HG02610 (cell line): ENCODE measurements around the gene CDKL1.
"Not testable (repeated sequence)": the region's sequence is repeated elsewhere in the genome, so short reads cannot be mapped to it uniquely, and the experiment has no call there.

ENCODE experiments used
- ATAC-seq: cut with Tn5 transposase; IDR thresholded peaks from one replicate; pipeline ENCODE4 v1.9.1; 2021; ENCODE audit warnings: mild to moderate bottlenecking, moderate library complexity; ENCODE audit not compliant: unreplicated experiment

Gene CDKL1

DNA sequence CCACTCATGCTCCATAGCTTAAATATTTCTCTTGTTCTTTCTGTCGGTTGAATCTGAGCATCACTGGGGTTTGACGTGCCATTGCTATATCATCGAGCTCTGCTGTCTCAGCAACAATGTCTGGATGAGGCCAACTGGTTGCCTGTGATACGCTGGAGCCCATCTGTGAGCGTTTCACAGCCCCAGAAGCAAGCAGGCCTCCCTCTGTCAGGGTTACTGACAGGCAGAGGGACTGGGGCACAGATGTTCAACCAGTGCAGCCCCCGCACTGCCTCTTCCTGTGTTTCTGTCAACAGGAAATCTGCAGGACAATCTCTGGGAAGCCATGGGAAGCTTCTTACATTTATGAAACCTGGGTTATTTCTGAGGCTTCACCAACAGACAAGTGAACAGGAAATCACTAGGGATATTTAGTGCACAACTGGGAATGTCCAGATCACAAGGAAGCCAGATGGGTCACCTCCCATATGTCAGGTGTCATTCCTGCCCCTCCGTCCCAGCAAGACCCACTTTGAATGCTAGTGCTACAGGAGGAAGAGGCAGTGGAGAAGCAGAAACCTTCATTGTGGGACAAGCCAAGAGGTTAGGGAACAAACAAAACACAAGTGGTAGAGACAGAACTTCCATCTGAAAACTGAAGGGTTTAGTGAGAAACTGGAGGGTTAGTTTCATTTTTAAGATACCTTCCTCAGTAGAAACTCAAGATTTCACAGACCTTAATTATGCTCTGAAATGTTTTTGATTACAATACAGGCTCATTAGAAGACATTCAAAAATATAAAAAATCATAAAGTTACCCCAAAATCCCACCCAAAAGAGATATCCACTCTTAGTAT is 60.5 kb downstream of the CDKL1 start:
- no peak for ATAC-seq

DNA sequence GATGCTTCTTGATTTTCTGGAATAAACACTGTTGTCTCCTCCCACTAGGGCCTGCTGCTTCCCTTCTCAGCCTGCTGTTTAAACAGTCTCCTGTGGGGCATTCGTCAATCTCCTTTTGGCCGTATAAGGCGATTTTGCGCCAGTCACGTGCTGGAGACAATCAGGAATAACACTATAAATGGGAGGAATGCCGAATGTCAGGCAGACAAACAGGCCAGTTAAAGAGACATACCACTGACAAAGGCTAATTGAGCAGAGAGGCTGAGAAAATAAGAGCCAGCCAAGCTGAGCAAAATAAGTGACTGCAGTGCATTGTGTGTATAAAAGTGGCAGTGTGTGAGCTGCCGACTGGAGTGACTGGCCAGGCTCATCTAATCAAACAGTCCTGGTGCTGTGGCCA is 61.3 kb downstream of the CDKL1 start:
- no peak for ATAC-seq

DNA sequence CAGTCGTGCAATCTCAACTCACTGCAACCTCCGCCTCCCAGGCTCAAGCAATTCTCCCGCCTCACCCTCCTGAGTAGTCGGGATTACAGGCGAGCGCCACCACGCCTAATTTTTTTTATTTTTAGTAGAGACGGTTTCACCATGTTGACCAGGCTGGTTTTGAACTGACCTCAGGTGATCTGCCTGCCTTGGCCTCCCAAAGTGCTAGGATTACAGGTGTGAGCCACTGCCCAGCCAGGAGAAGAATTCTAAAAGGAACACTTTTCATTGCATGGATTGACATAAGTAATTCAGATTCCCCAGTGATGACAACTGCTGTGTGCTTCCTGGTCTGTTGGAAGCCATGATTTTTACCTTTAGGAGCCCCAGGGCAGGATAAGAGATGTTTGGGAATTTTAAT is 62.5 kb downstream of the CDKL1 start:
- ATAC-seq = no peak

DNA sequence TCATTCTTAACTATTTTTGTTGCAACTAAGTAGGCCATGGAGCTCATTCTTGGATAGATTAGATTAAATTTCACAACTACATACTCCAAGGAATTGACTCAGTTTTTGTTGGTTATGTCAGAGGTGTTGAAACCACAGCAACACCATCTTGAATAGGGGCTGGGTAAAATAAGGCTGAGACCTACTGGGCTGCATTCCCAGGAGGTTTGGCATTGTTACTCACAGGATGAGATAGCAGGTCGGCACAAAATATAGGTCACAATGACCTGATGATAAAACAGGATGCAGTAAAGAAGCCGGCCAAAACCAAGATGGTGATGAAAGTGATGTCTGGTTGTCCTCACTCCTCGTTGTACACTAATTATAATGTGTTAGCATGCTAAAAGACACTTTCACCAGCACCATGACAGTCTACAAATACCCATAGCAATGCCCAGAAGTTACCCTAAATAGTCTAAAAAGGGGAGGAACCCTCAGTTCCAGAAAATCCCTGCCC is 63.6 kb downstream of the CDKL1 start:
- ATAC-seq = no peak

DNA sequence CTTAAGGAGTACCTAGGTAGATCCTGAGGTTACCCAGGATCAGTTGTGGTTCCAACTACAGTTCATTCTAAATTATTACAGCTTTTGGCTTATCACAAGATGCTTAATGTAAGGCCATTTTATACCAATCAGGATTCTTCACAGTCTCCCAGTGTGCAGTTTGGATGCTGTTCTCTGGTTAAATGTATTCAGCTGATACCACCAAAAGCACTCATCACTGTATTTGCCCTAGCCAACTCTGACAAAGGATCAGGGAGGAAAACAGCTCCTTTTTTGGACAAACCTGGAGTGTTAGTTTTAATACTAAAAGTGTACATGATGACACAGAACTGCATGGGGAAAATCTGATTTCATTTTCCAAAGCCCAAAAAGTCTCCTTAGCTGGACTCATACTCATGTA is 65.1 kb downstream of the CDKL1 start:
- no peak for ATAC-seq

DNA sequence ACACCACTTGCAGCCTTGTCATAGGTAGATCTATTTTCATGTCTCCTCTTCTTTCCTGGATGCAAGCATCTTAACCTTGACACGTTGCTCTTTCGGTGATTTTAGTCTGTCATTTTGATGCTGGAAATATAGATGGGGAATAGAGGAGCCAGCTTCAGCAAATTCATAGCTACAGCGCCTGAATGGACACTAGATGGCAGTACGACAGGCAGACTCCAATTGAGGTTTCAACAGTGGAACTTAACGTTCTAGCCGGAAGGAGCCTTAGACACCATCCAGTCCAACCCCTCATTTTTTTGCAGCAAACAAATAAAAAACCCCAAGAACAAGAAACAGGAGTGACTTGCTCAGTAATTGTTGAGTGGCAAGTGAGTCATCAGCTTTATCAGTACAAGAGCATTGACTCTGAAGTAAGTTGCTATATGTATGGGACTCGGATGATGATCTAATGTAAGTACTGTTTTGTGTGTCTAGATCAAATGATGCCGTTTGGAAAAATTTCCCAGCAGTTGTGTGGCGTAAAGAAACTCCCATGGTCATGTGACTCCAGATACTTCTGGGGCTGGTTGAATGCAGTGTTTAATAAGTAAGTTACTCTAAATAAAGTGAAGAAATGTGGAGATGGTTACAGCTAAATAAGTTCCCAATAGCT is 75.5 kb downstream of the CDKL1 start:
- peak; percentile 88 for ATAC-seq

DNA sequence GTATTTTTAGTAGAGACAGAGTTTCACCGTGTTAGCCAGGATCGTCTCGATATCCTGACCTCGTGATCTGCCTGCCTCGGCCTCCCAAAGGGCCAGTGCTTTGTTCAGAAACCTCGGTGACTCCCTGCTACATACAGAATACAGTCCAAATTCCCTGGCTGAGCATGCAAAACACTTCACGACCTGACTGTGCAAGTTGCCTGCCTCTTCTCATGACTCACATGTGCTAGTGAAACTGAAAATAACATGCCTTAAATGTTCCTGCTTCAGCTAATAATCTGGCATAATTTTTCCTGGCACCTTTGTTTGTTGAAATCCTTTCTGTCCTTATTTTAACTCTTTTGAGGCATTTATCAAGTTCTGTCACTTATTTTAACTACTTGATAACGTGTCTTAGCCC is 76.4 kb downstream of the CDKL1 start:
- ATAC-seq = peak; percentile 56

DNA sequence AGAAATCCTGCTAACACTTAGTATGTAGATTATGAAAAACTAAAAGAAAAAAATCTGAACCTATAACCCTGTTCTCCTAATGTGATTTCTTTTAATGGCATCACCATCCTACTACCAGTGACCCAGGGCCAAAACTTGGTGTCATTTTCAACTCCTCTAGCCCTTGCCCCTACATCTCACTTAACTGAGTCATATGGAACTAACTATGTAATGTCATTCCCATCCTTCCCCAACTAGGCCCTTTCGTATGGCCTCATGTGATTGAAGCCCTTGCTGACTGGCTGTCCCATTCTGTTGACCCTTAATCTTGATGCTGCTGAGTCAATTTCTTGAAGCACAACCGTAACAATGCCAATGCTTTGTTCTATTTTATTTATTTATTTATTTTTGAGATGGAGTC is 77.0 kb downstream of the CDKL1 start:
- no peak for ATAC-seq

DNA sequence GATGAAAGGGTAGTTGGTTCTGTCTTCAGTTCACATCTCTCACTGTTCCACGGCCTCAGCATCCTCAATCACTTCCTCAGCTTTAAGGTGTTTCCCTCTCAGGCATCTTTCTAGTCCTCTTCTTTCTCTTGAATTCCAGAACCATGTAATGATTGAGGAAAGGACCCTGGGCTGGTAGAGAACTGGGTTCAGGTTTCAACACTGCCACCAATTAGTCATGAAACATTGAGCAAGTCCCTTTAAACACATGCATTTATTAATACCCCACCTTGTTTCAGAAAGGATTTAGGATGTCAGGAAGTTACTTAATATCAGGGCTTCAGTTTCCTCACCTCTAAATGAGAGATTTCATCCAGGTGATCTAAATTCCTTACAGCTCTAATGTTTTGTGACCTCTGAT is 77.4 kb downstream of the CDKL1 start:
- ATAC-seq = no peak

DNA sequence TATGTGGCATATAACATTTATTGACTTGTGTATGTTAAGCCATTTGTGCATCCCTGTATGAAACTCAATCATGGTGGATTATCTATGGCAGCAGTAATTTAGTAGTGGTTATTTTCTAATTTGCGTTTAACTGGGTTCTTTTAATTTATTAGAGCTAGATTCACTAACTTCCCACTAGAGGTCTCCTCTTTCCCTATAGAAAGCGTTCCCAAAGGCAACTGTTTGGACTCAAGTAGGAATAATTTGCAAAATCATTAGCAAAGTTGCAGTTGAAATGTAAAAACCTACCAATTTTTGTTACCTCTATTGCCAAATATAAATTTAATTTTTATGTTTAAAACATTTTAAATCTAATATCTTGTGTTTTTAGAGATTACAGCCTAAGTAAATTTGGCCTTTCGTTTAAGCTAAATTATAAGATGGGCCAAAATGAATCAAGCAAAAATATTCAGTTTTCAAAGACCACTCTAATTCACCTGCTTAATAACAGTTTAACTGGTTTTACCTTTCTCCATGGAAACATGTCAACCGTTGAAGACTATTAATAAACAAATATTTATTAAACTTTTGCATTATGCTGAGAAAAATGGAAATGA is 78.6 kb downstream of the CDKL1 start:
- no peak for ATAC-seq

DNA sequence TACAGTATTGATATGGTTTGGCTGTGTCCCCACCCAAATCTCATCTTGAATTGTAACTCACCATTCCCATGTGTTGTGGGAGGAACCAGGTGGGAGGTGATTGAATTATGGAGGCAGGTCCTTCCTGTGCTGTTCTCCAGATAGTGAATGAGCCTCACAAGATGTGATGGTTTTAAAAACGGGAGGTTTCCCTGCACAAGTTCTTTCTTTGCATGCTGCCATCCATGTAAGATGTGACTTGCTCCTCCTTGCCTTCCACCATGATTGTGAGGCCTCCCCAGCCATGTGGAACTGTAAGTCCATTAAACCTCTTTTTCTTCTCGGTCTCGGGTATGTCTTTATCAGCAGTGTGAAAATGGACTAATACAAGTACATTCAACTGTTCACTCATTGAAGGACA is 82.6 kb downstream of the CDKL1 start:
- not testable (repeated sequence) for ATAC-seq

DNA sequence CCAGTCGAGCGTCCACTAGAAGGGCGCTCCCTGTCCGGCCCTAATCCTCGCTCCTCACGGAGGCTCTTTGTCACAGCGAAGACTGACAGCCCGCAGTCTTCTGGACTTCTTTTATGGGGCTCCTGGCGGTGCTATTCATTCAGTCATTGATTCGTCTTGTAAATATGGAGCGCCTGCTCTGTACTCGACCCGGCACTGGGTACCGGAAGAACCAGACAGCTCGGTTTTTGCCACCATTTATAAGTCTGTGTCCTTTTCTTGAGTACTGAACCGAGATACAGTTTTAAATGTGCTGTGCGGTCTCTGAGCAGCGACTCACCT is 84.0 kb downstream of the CDKL1 start:
- ATAC-seq = peak; percentile 23

DNA sequence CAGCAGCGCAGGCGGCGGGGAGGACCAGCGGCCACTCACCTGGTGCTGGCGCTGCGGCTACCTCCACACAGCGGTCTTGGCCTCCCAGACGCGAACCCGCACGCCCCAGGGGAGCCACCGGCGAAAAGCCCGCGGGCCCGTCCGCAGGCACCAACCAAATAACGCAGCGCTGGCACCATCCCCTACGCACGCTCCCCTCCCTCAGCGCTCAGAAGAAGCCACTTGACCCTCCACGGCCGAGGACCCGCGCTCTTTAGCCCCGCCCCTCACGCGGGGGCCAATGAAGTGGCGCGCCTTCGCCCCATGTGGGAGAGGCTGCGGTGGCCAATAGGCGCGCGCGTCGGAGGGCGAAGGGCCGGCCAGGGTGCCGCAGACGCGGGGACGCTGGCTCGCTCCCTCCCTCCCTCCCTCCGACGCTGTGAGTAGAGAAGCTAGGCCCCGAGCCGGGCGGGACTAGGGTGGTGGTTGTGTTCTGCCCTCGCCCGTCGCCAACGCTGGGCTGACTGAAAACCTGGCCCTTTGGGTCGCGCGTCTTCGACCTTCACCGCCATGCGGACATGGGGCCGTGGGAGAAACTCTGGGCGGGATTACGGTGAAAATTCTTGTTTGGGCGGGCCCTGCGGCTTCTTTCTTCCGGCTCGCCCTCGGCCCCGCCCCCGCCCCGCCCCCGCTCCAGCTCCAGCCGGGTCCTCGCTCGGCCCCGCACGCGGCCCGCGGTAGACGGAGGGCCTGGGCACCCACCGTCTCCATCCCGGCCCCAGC is 84.5 kb downstream of the CDKL1 start, which contains the start of the genes DMAC2L and L2HGDH:
TSS of gene DMAC2L (plus strand) at position 353 of the 762 bp plus-strand sequence. CDS start 9,164 bp downstream, outside the sequence.
TSS of gene L2HGDH (minus strand) at position 258 of the 762 bp plus-strand sequence. CDS start at position 179, 79 bp downstream.
- peak; percentile 94 for ATAC-seq

DNA sequence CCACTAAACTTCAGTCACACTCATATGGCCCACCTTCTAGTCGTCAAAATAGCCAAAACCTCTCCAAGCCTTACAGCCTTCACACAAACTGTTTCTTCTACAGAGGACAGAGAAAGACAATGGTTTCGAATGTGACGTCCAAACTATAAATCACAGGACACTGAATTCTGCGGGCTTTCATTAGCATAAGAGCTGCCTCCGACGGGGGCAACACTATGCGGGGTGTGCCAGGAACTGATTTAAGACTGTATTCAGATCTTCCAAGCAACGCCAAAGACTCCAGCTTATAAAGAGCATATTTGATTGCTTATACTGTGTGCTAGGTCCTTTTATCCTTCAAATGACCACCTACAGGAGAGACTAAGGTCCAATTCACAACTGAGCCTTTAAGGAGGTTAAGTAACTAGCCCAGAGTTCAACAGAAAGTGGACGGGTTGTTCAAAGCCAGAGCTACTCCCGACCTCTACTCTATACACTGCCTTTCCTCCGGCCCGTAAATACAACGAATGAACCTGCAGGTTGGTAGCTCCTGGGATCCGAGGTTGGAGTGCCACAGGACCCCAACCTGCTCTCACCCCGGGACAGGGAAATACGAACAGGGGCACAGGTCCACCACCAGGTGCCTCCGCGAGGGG is 85.2 kb downstream of the CDKL1 start:
- no peak for ATAC-seq

DNA sequence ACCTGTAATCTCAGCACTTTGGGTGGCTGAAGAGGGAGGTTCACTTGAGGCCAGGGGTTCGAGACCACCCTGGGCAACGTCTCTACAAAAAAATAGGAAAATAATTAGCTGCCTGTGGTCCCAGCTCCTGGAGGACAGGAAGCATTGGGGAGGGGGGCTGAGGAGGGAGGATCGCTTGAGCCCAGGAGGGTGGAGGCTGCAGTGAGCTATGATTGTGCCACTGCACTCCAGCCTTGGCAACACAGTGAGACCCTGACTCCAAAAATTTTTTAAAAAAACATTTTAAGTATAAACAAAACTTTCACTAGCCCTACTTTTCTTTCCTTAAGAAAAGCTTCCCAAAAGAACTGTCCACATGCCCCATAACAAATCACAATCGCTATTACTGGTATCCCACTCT is 86.2 kb downstream of the CDKL1 start:
- no peak for ATAC-seq

DNA sequence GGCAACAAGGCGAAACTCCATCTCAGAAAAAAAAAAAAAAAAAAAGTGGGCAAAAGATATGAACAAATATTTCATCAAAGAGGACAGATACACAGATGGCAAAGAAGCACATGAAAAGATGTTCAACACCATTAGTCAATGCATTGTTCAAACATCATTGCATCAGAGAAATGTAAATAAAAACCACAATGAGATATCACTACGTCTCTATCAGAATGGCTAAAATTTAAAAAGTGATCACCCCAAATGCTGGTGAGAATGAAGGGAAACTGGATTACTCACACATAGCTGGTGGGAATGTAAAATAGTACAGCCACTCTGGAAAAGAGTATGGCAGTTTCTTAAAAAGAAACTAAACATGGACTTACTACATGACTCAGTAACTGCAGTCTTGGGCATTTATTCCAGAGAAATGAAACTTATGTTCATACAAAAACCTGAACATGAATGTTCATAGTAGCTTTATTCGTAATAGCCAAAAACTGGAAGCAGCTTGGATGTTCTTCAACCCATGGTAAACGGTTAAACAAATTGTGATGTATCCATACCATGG is 88.2 kb downstream of the CDKL1 start:
- no peak for ATAC-seq

DNA sequence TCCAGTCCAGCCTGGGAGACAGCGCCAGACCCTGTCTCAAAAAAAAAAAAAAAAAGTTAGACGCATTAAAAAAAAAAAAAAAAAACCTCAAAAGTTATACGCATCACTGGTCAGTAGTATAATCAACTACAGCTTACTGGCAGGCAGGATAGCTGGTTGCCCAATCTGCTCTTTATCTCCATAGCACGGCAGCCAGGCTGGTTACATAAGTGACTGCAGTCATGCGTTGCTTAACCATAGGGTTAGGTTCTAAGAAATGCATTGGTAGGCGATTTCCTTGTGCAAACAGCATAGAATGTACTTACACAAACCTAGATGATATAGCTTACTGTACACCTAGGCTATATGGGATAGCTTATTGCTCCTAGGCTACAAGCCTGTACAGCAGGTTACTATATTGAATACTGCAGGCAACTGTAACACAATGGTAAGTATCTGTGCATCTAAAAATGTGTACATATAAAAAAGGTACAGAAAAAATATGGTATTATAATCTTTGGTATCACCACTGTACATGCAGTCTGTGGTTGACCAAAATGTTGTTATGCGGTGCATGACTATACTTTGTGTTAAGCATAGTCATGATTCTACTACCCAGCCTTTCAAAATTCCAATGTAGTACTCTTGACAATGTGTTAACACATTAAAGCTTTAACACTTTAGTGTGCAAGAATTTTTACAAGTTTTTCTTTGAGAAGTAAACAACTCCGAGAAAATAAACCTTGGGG is 92.8 kb downstream of the CDKL1 start:
- no peak for ATAC-seq

DNA sequence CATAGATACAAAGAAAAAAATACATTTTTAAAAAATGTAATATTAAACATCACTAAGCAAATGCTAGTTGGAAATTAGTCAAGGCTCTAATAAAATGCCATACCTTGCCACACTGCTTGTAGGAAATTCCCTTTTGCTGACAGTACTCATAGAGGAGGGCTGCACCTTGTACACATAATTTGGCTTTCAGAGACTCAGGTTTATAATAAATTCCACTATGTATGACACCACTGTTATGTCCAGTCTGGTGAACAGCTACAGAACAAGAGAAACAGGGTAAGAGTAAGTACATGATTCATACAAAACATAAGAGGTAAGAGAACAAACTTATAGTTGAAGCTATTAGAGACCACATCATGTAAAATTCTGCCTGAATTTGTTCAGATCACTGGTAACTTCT is 94.8 kb downstream of the CDKL1 start:
- ATAC-seq = no peak

DNA sequence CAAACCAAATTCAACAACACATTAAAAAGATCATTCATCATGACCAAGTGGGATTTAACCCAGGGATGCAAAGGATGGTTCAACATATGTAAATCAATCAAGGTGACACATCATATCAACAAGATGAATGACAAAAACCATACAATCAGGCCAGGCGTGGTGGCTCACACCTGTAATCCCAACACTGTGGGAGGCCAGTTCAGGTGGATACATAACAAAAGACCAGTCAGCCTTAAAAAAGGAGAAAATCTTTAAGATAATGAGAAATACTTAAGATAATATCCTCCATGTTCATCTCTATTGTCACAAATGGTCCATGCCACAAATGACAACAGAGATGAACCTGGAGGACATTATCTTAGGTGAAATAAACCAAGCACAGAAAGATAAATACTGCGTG is 97.1 kb downstream of the CDKL1 start:
- no peak for ATAC-seq

DNA sequence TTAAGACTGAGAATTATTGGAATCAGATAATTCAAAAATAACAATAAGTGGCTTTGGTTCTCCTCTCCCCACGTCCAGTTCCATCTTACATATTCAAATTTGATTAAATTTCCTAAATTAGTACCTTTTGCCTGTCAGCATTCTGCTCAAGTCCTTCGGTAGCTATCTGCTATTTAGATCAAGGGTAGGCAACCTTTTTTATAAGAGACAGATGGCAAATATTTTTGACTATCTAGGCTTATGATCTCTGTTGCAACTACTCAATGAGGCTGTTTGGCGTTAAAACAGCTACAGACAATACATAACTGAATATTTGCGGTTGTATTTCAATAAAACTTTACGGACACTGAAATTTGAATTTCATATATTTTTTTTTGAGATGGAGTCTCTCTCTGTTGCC is 106.4 kb downstream of the CDKL1 start:
- ATAC-seq = no peak
